Measurements from ENCODE around the gene PADI6.

DNA sequence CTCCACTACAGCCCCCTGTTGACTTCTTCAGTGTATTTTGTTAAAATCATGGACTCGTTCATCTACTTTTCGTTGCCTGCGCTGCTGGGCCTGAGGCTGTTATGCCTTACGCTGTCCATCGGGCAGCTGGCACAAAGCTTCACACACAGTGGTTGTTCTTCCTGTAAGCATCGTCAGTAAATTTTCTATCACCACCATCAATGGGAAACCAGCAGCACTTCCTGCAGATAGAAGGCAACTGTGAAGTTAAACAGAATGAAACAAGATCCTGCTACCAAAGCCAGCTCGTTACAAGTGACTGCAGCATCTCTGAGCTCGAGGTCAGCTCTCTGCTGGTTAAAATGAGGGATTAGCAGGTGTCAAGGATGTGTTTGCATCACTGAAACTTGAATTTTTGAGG, 21.9 kb upstream of the PADI6 start:
- TF ChIP-seq GATA2 (IDR thresholded peaks at IDR 0.05; ENCODE audit: low read depth, low read length) (no peak), GATA3 (IDR thresholded peaks at IDR 0.05; ENCODE audit: low read depth, low read length) (no peak)

Data from SH-SY5Y (cell line).